Cardiac atrium fibroblast (primary cell): ENCODE measurements around the gene PLCXD1. TPM values are rescaled to one million over a fixed set of nuclear protein-coding genes. Genes with fewer than 3 reads are reported as not detected.

ENCODE experiments used
- total RNA-seq: library from RNA; depleted of rRNA; stranded (reverse); fragments of >200 nt; gene quantifications from 2 replicates; pipeline ENCODE4 v1.2.3, GENCODE V29; 2015

The PLCXD1 gene
- total RNA-seq: 3.8 and 6.3 TPM in 2 replicates

GRCh38 chrX:281166-281999, at the start of gene PLCXD1:
Gene PLCXD1 (plus strand): TSS chrX:281381. CDS start chrX:284188, 2,807 bp downstream.

GRCh38 chrX:318739-319578, 37.8 kb downstream of the PLCXD1 start, which contains the start of gene GTPBP6:
Gene GTPBP6 (minus strand): TSS chrX:318796. CDS start chrX:318787, 9 bp downstream.

Other genes starting within 250 kb of the PLCXD1 start
- gene GTPBP6, start 37.4 kb downstream of the PLCXD1 start, total RNA-seq: 33.0 and 41.5 TPM in 2 replicates
- gene PPP2R3B, start 105.5 kb downstream of the PLCXD1 start, total RNA-seq: 5.8 and 9.9 TPM in 2 replicates